PFSK-1 (cell line): ENCODE data around the gene ARHGAP8.

Experiments used
- FOXP2 ChIP-seq: optimal IDR thresholded peaks from 2 replicates; pipeline ENCODE3; 2011; ENCODE audit warnings: borderline replicate concordance, control low read depth, inconsistent platforms; ENCODE audit not compliant: insufficient read depth; ENCODE audit errors: extremely low read length, extremely low read depth
- POLR2AphosphoS5 ChIP-seq: IDR thresholded peaks from 2 replicates; pipeline ENCODE4 v1.6.1; 2012; ENCODE audit warnings: low read depth, mild to moderate bottlenecking, control low read depth, low read length, moderate library complexity
- REST ChIP-seq, 2 experiments: IDR thresholded peaks; 2 replicates each; pipeline versions ENCODE4 v1.6.1 to v1.8.0; 2011 to 2012; ENCODE audit warnings: low read depth in 2 of 2, low read length in 2 of 2, control low read depth in 1 of 2, inconsistent platforms in 1 of 2, mild to moderate bottlenecking in 1 of 2, moderate library complexity in 1 of 2; ENCODE audit not compliant: insufficient read depth in 1 of 2
- SIN3A ChIP-seq: IDR thresholded peaks from 2 replicates; pipeline ENCODE4 v1.6.1; 2012; ENCODE audit warnings: mild to moderate bottlenecking, low read length, moderate library complexity, borderline replicate concordance; ENCODE audit not compliant: insufficient read depth
- TAF1 ChIP-seq: IDR thresholded peaks from 2 replicates; pipeline ENCODE4 v1.6.1; 2012; ENCODE audit warnings: low read length, control low read depth, borderline replicate concordance; ENCODE audit not compliant: insufficient read depth

ARHGAP8 gene

GRCh38 chr22:44735518-44736428 is 16.6 kb upstream of the ARHGAP8 start:
- no peak for TF ChIP-seq TAF1
- no peak for TF ChIP-seq REST (IDR thresholded peaks at IDR 0.05; ENCODE audit: insufficient read depth in 1 of 2, low read depth in 2 of 2, low read length in 2 of 2)
- no peak for TF ChIP-seq POLR2AphosphoS5
- TF ChIP-seq FOXP2 = no peak
- TF ChIP-seq SIN3A = no peak

GRCh38 chr22:44736581-44737405 is 15.6 kb upstream of the ARHGAP8 start:
- TF ChIP-seq FOXP2 (no peak), REST (IDR thresholded peaks at IDR 0.05; ENCODE audit: insufficient read depth in 1 of 2, low read depth in 2 of 2, low read length in 2 of 2) (no peak), SIN3A (no peak), POLR2AphosphoS5 (no peak), TAF1 (no peak)

GRCh38 chr22:44737406-44738346 is 14.7 kb upstream of the ARHGAP8 start:
- no peak for TF ChIP-seq SIN3A
- TF ChIP-seq POLR2AphosphoS5 = no peak
- TF ChIP-seq REST (IDR thresholded peaks at IDR 0.05; ENCODE audit: insufficient read depth in 1 of 2, low read depth in 2 of 2, low read length in 2 of 2) = no peak
- no peak for TF ChIP-seq TAF1
- no peak for TF ChIP-seq FOXP2

- TF ChIP-seq SIN3A (no peak), POLR2AphosphoS5 (no peak), REST (IDR thresholded peaks at IDR 0.05; ENCODE audit: insufficient read depth in 1 of 2, low read depth in 2 of 2, low read length in 2 of 2) (no peak), FOXP2 (no peak), TAF1 (no peak)
These were observed 14.0 kb upstream of the ARHGAP8 start for GRCh38 chr22:44738347-44738715.
